HG02973 (cell line): ENCODE data around the gene AFF3.
"Not testable (repeated sequence)": the region's sequence is repeated elsewhere in the genome, so short reads cannot be mapped to it uniquely, and the experiment has no call there.

ENCODE experiments used
- ATAC-seq: cut with Tn5 transposase; IDR thresholded peaks from one replicate; pipeline ENCODE4 v1.9.1; 2021; ENCODE audit warnings: moderate library complexity; ENCODE audit not compliant: unreplicated experiment

Gene AFF3

GRCh38 chr2:100108648-100109020 is 33.8 kb downstream of the AFF3 start:
- not testable (repeated sequence) for ATAC-seq

GRCh38 chr2:100107906-100108647 is 34.3 kb downstream of the AFF3 start:
- ATAC-seq = no peak

- ATAC-seq = no peak
These were observed 35.0 kb downstream of the AFF3 start for GRCh38 chr2:100107440-100107839.

GRCh38 chr2:100106460-100106859 is 35.9 kb downstream of the AFF3 start:
- no peak for ATAC-seq

- no peak for ATAC-seq
These were observed 36.7 kb downstream of the AFF3 start for GRCh38 chr2:100105678-100106054.

- no peak for ATAC-seq
These were observed 37.4 kb downstream of the AFF3 start for GRCh38 chr2:100104718-100105677.

GRCh38 chr2:100104265-100104664 is 38.1 kb downstream of the AFF3 start:
- not testable (repeated sequence) for ATAC-seq

- ATAC-seq = not testable (repeated sequence)
These were observed 38.7 kb downstream of the AFF3 start for GRCh38 chr2:100103527-100104252.

GRCh38 chr2:100102466-100103180 is 39.8 kb downstream of the AFF3 start:
- ATAC-seq = not testable (repeated sequence)

- not testable (repeated sequence) for ATAC-seq
These were observed 43.5 kb downstream of the AFF3 start for GRCh38 chr2:100098855-100099254.

- not testable (repeated sequence) for ATAC-seq
These were observed 44.6 kb downstream of the AFF3 start for GRCh38 chr2:100097611-100098294.

GRCh38 chr2:100095845-100096244 is 46.5 kb downstream of the AFF3 start:
- ATAC-seq = not testable (repeated sequence)

GRCh38 chr2:100091807-100092206 is 50.6 kb downstream of the AFF3 start:
- not testable (repeated sequence) for ATAC-seq

GRCh38 chr2:100085744-100086143 is 56.6 kb downstream of the AFF3 start:
- ATAC-seq = not testable (repeated sequence)

GRCh38 chr2:100083421-100084216 is 58.8 kb downstream of the AFF3 start:
- not testable (repeated sequence) for ATAC-seq

- not testable (repeated sequence) for ATAC-seq
These were observed 60.0 kb downstream of the AFF3 start for GRCh38 chr2:100082302-100082978.

GRCh38 chr2:100077935-100078334 is 64.5 kb downstream of the AFF3 start:
- ATAC-seq = no peak

GRCh38 chr2:100077456-100077855 is 64.9 kb downstream of the AFF3 start:
- no peak for ATAC-seq

- no peak for ATAC-seq
These were observed 66.9 kb downstream of the AFF3 start for GRCh38 chr2:100075532-100075931.
